GM23248 (cell line): ENCODE results near the gene ADAMTSL2. TPM values are rescaled to one million over a fixed set of nuclear protein-coding genes. Genes with fewer than 3 reads are reported as not detected.

Experiments
- DNase-seq: peaks from one replicate; pipeline ENCODE4 v3.0.0-alpha.2; 2015
- H2AFZ ChIP-seq: fragments of 200-600 bp; sonication (generic); 2 replicates; pipeline ENCODE4 v1.6.1; 2016; ENCODE audit warnings: antibody characterized with exemption
- H3F3A ChIP-seq: fragments of 200-600 bp; sonication (generic); 2 replicates; pipeline ENCODE4 v1.6.1; 2016; ENCODE audit warnings: mild to moderate bottlenecking, antibody characterized with exemption, mixed run types; ENCODE audit not compliant: insufficient read depth
- H3K27ac ChIP-seq: fragments of 200-600 bp; sonication (generic); 2 replicates; pipeline ENCODE4 v1.5.1; 2016; ENCODE audit warnings: mild to moderate bottlenecking
- H3K27me3 ChIP-seq: fragments of 200-600 bp; sonication (generic); replicated peaks from 2 replicates; pipeline ENCODE4 v1.6.1; 2016; ENCODE audit warnings: mild to moderate bottlenecking; ENCODE audit not compliant: insufficient read depth
- H3K36me3 ChIP-seq: fragments of 200-600 bp; sonication (generic); 2 replicates; pipeline ENCODE4 v1.6.1; 2016; ENCODE audit warnings: low read depth, mild to moderate bottlenecking
- H3K4me1 ChIP-seq: fragments of 200-600 bp; sonication (generic); 2 replicates; pipeline ENCODE4 v1.6.1; 2016; ENCODE audit warnings: mild to moderate bottlenecking; ENCODE audit not compliant: insufficient read depth
- H3K4me2 ChIP-seq: fragments of 200-600 bp; sonication (generic); one replicate; pipeline ENCODE4 v1.6.1; 2016; ENCODE audit warnings: mild to moderate bottlenecking; ENCODE audit not compliant: unreplicated experiment
- H3K4me3 ChIP-seq: fragments of 200-600 bp; sonication (generic); 2 replicates; pipeline ENCODE4 v1.5.1; 2016; ENCODE audit warnings: mild to moderate bottlenecking
- H3K79me2 ChIP-seq: fragments of 200-600 bp; sonication (generic); 2 replicates; pipeline ENCODE4 v1.6.1; 2016; ENCODE audit warnings: mild to moderate bottlenecking; ENCODE audit not compliant: insufficient read depth
- H3K9ac ChIP-seq: fragments of 200-600 bp; sonication (generic); 2 replicates; pipeline ENCODE4 v1.6.1; 2016; ENCODE audit warnings: mild to moderate bottlenecking
- H3K9me2 ChIP-seq: fragments of 200-600 bp; sonication (generic); 2 replicates; pipeline ENCODE4 v1.6.1; 2016; ENCODE audit warnings: mixed run types, mild to moderate bottlenecking, moderate library complexity; ENCODE audit not compliant: insufficient read depth
- H3K9me3 ChIP-seq: fragments of 200-600 bp; sonication (generic); one replicate; pipeline ENCODE4 v1.6.1; 2017; ENCODE audit warnings: low read depth
- H4K20me1 ChIP-seq: fragments of 200-600 bp; sonication (generic); 2 replicates; pipeline ENCODE4 v1.6.0; 2016; ENCODE audit not compliant: insufficient read depth
- EZH2 ChIP-seq: fragments of 200-600 bp; sonication (generic); IDR thresholded peaks from 2 replicates; pipeline ENCODE4 v1.6.1; 2018; ENCODE audit warnings: antibody characterized with exemption, mild to moderate bottlenecking; ENCODE audit not compliant: insufficient read depth, poor library complexity, severe bottlenecking
- EZH2phosphoT487 ChIP-seq: fragments of 200-600 bp; sonication (generic); IDR thresholded peaks from 2 replicates; pipeline ENCODE4 v1.6.1; 2018; ENCODE audit warnings: antibody characterized with exemption, moderate library complexity, mild to moderate bottlenecking, low read depth; ENCODE audit not compliant: insufficient read depth
- WGBS, 2 experiments: methylation state at CpG; one replicate each; pipeline ENCODE4 v1.1.6; 2015 to 2017; ENCODE audit warnings: low lambda C conversion rate in 2 of 2, low coverage in 1 of 2; ENCODE audit errors: missing lambda C conversion rate in 2 of 2; 5-methylcytosine and 5-hydroxymethylcytosine counted together
- in situ Hi-C: fragments of 300-500 bp; cut with MboI; formaldehyde crosslinking; loops from 2 replicates; pipeline ENCODE4 v1.15.0; 2020
- polyA plus RNA-seq: library from polyadenylated mRNA; unstranded; fragments of >200 nt; fragmentation: Nextera tagmentation; extraction: Ambion mirVana; gene quantifications from 2 replicates; pipeline ENCODE4 v1.2.1, GENCODE V29; 2016
- total RNA-seq: library from RNA; depleted of rRNA; stranded (reverse); fragments of >200 nt; shearing (Covaris generic); gene quantifications from 2 replicates; pipeline ENCODE4 v1.2.3, GENCODE V29; 2014

ADAMTSL2 gene
- total and polyA plus RNA-seq, 2 experiments from 2014 or later = 0.11 TPM; not detected in 1

GRCh38 chr9:133514460-133515239 lies 19.9 kb upstream of the ADAMTSL2 start:
- H3K4me3 ChIP-seq = no peak overlapping the region
- no peaks in the 10 kb centered on the region for H3F3A ChIP-seq
- in situ Hi-C loops = no loop called here
- DNase-seq = no peak
- no peaks in the 10 kb centered on the region for H3K79me2 ChIP-seq
- H3K9ac ChIP-seq = no peak overlapping the region
- H2AFZ ChIP-seq = no peak overlapping the region
- H3K27me3 ChIP-seq = peaks cover 9% of the 10 kb centered on the region
- H3K4me1 ChIP-seq = no peaks in the 10 kb centered on the region
- H3K9me3 ChIP-seq = no peaks in the 10 kb centered on the region
- H3K4me2 ChIP-seq = no peak overlapping the region
- TF ChIP-seq EZH2phosphoT487 = no peak
- no peak for TF ChIP-seq EZH2
- no peaks in the 10 kb centered on the region for H3K36me3 ChIP-seq
- H4K20me1 ChIP-seq = no peaks in the 10 kb centered on the region
- 9 to 38% methylated on average over 7 to 14 of the region's 14 CpGs for WGBS, 2 experiments
- H3K9me2 ChIP-seq = no peaks in the 10 kb centered on the region
- H3K27ac ChIP-seq = no peak overlapping the region

- no peak for DNase-seq
Measured at GRCh38 chr9:133515240-133515610, 19.3 kb upstream of the ADAMTSL2 start.

GRCh38 chr9:133515615-133516255 lies 18.8 kb upstream of the ADAMTSL2 start:
- Histone ChIP-seq H2AFZ (no peak overlapping the region), H3K27me3 (peaks cover 13% of the 10 kb centered on the region)
- in situ Hi-C loops = no loop called here

More at GRCh38 chr9:133515240-133515610, 19.3 kb upstream of the ADAMTSL2 start:
- no peak overlapping the region for H3K27ac ChIP-seq
- no peaks in the 10 kb centered on the region for H3K9me2 ChIP-seq
- in situ Hi-C loops = no loop called here
- H3K4me3 ChIP-seq = no peak overlapping the region
- H4K20me1 ChIP-seq = no peaks in the 10 kb centered on the region
- no peaks in the 10 kb centered on the region for H3K79me2 ChIP-seq
- H3F3A ChIP-seq = no peaks in the 10 kb centered on the region
- H3K9ac ChIP-seq = no peak overlapping the region
- peaks cover 12% of the 10 kb centered on the region for H3K27me3 ChIP-seq
- H2AFZ ChIP-seq = no peak overlapping the region
- H3K9me3 ChIP-seq = no peaks in the 10 kb centered on the region
- no peak overlapping the region for H3K4me2 ChIP-seq
- H3K36me3 ChIP-seq = no peaks in the 10 kb centered on the region
- TF ChIP-seq EZH2phosphoT487 (no peak), EZH2 (no peak)
- no peaks in the 10 kb centered on the region for H3K4me1 ChIP-seq
- 77 to 78% methylated on average over 10 of the region's 10 CpGs for WGBS, 2 experiments

GRCh38 chr9:133516256-133516960 lies 18.1 kb upstream of the ADAMTSL2 start:
- WGBS, 2 experiments = 49 to 51% methylated on average over 11 of the region's 11 CpGs
- Histone ChIP-seq H3K4me3 (no peak overlapping the region), H3K4me1 (no peaks in the 10 kb centered on the region), H3K79me2 (no peaks in the 10 kb centered on the region), H3K27ac (no peak overlapping the region), H3K9ac (no peak overlapping the region), H3K9me2 (no peaks in the 10 kb centered on the region), H3K36me3 (no peaks in the 10 kb centered on the region), H2AFZ (no peak overlapping the region), H4K20me1 (no peaks in the 10 kb centered on the region), H3F3A (no peaks in the 10 kb centered on the region), H3K27me3 (peaks cover 13% of the 10 kb centered on the region), H3K4me2 (no peak overlapping the region), H3K9me3 (no peaks in the 10 kb centered on the region)
- in situ Hi-C loops = no loop called here
- no peak for DNase-seq
- TF ChIP-seq EZH2phosphoT487 (no peak), EZH2 (no peak)

More at GRCh38 chr9:133515615-133516255, 18.8 kb upstream of the ADAMTSL2 start:
- TF ChIP-seq EZH2phosphoT487 (no peak), EZH2 (no peak)
- no peaks in the 10 kb centered on the region for H4K20me1 ChIP-seq
- no peaks in the 10 kb centered on the region for H3K9me2 ChIP-seq
- no peaks in the 10 kb centered on the region for H3K36me3 ChIP-seq
- H3K27ac ChIP-seq = no peak overlapping the region
- H3K79me2 ChIP-seq = no peaks in the 10 kb centered on the region
- H3K9ac ChIP-seq = no peak overlapping the region
- no peak for DNase-seq
- H3K4me1 ChIP-seq = no peaks in the 10 kb centered on the region
- H3K4me2 ChIP-seq = no peak overlapping the region
- H3F3A ChIP-seq = no peaks in the 10 kb centered on the region
- no peaks in the 10 kb centered on the region for H3K9me3 ChIP-seq
- H3K4me3 ChIP-seq = no peak overlapping the region
- WGBS, 2 experiments = 85 to 87% methylated on average over 17 of the region's 17 CpGs
